ENCODE results near the gene C14orf132.

C14orf132 gene

GRCh38 chr14:96106891-96107290 lies 67.7 kb downstream of the C14orf132 start:
- ATAC-seq: no peak
- TF ChIP-seq TOX (CRISPR knock-in tag; IDR thresholded peaks at IDR 0.05; ENCODE audit: borderline replicate concordance) (no peak), SNAI2 (CRISPR knock-in tag; IDR thresholded peaks at IDR 0.05) (no peak), ZNF8 (CRISPR knock-in tag; IDR thresholded peaks at IDR 0.05) (no peak), ISL1 (CRISPR knock-in tag; IDR thresholded peaks at IDR 0.05) (no peak), ZC3H10 (CRISPR knock-in tag; IDR thresholded peaks at IDR 0.05) (no peak), PPARA (CRISPR knock-in tag; IDR thresholded peaks at IDR 0.05; ENCODE audit: borderline replicate concordance) (no peak), ZNF70 (CRISPR knock-in tag; IDR thresholded peaks at IDR 0.05) (no peak), RARB (CRISPR knock-in tag; IDR thresholded peaks at IDR 0.05) (no peak), OSR1 (CRISPR knock-in tag; IDR thresholded peaks at IDR 0.05) (no peak), ZFP30 (CRISPR knock-in tag; IDR thresholded peaks at IDR 0.05) (no peak), PATZ1 (CRISPR knock-in tag; IDR thresholded peaks at IDR 0.05; ENCODE audit: borderline replicate concordance) (no peak)

- ATAC-seq: no peak
- TF ChIP-seq RARB (CRISPR knock-in tag; IDR thresholded peaks at IDR 0.05) (no peak), CREB5 (CRISPR knock-in tag; IDR thresholded peaks at IDR 0.05; ENCODE audit: low read depth) (no peak), TSHZ2 (CRISPR knock-in tag; IDR thresholded peaks at IDR 0.05) (no peak), ISL1 (CRISPR knock-in tag; IDR thresholded peaks at IDR 0.05) (no peak), CSDC2 (CRISPR knock-in tag; IDR thresholded peaks at IDR 0.05) (no peak), ZNF565 (CRISPR knock-in tag; conservative IDR thresholded peaks at IDR 0.05; ENCODE audit: low read depth) (no peak), TOX (CRISPR knock-in tag; IDR thresholded peaks at IDR 0.05; ENCODE audit: borderline replicate concordance) (no peak), PATZ1 (CRISPR knock-in tag; IDR thresholded peaks at IDR 0.05; ENCODE audit: borderline replicate concordance) (no peak), CSRNP3 (CRISPR knock-in tag; IDR thresholded peaks at IDR 0.05) (no peak), ZC3H10 (CRISPR knock-in tag; IDR thresholded peaks at IDR 0.05) (no peak), ZFP3 (CRISPR knock-in tag; IDR thresholded peaks at IDR 0.05) (no peak), PPARA (CRISPR knock-in tag; IDR thresholded peaks at IDR 0.05; ENCODE audit: borderline replicate concordance) (no peak), BACH2 (CRISPR knock-in tag; IDR thresholded peaks at IDR 0.05; ENCODE audit: borderline replicate concordance) (no peak), TCF4 (CRISPR knock-in tag; IDR thresholded peaks at IDR 0.05; ENCODE audit: borderline replicate concordance) (no peak), ARNTL (CRISPR knock-in tag; IDR thresholded peaks at IDR 0.05; ENCODE audit: borderline replicate concordance, low read depth) (no peak), ESRRG (CRISPR knock-in tag; IDR thresholded peaks at IDR 0.05) (no peak), OSR1 (CRISPR knock-in tag; IDR thresholded peaks at IDR 0.05) (no peak), GLIS3 (CRISPR knock-in tag; IDR thresholded peaks at IDR 0.05) (no peak), SNAI2 (CRISPR knock-in tag; IDR thresholded peaks at IDR 0.05) (no peak), ZNF70 (CRISPR knock-in tag; IDR thresholded peaks at IDR 0.05) (no peak)
These were observed 69.1 kb downstream of the C14orf132 start for GRCh38 chr14:96108061-96108795.

Data from SK-N-SH treated with all-trans-retinoic acid at 6 μM for 48 hours (cell line).